H1 (cell line): Measurements from ENCODE around the gene SMO. TPM values are rescaled to one million over a fixed set of nuclear protein-coding genes. Genes with fewer than 3 reads are reported as not detected.

Experiments
- CTCF ChIA-PET: fragments of 300-600 bp; sonication (Branson Sonifier 250); formaldehyde crosslinking; loops from one replicate; lab custom pipeline; 2021; ENCODE audit not compliant: partially characterized antibody; lab: Charles Lee
- POLR2A ChIA-PET: fragments of 300-600 bp; sonication (Branson Sonifier 250); formaldehyde crosslinking; loops from one replicate; lab custom pipeline; 2021; ENCODE audit warnings: inconsistent platforms; ENCODE audit not compliant: partially characterized antibody; lab: Charles Lee
- DNase-seq, 2 experiments: peaks; one replicate each; pipeline versions ENCODE4 v3.0.0 to v3.0.0-alpha.2; 2010 to 2022; ENCODE audit warnings: low spot score in 2 of 2, low read depth in 1 of 2, mixed read lengths in 1 of 2
- FAIRE-seq: peaks from 2 replicates; lab custom pipeline; 2011; peaks lifted over from hg19 to GRCh38; lab: Jason Lieb, UNC
- H2AFZ ChIP-seq: 2 replicates; pipeline ENCODE4 v1.8.1; 2012; ENCODE audit warnings: low read length, inconsistent platforms
- H2AK5ac ChIP-seq: 2 replicates; pipeline ENCODE4 v1.6.1; 2013; ENCODE audit warnings: low read depth, low read length
- H2BK120ac ChIP-seq: replicated peaks from 2 replicates; pipeline ENCODE3; 2013; ENCODE audit warnings: low read depth, low read length, inconsistent platforms
- H2BK12ac ChIP-seq: 2 replicates; pipeline ENCODE4 v1.6.1; 2013; ENCODE audit warnings: low read depth, low read length
- H2BK15ac ChIP-seq: 2 replicates; pipeline ENCODE4 v1.6.1; 2013; ENCODE audit warnings: low read length
- H2BK20ac ChIP-seq: 2 replicates; pipeline ENCODE4 v1.6.1; 2013; ENCODE audit warnings: low read length
- H2BK5ac ChIP-seq: 2 replicates; pipeline ENCODE4 v1.6.1; 2013; ENCODE audit warnings: low read depth, low read length
- H3K14ac ChIP-seq: 2 replicates; pipeline ENCODE4 v1.6.1; 2013; ENCODE audit warnings: inconsistent platforms; ENCODE audit not compliant: insufficient read length
- H3K18ac ChIP-seq: 2 replicates; pipeline ENCODE4 v1.6.1; 2013; ENCODE audit warnings: low read length; ENCODE audit errors: extremely low read depth
- H3K23ac ChIP-seq: 2 replicates; pipeline ENCODE4 v1.6.1; 2013; ENCODE audit warnings: inconsistent platforms; ENCODE audit not compliant: insufficient read length
- H3K23me2 ChIP-seq: 2 replicates; pipeline ENCODE4 v1.6.1; 2013; ENCODE audit warnings: low read depth, low read length
- H3K27ac ChIP-seq: 2 replicates; pipeline ENCODE4 v1.6.1; 2011; ENCODE audit warnings: low read depth, low read length, inconsistent platforms
- H3K27me3 ChIP-seq, 4 experiments: replicated peaks in 1 of 4; 1 replicate in 1 of 4; 2 replicates in 3 of 4; pipeline versions ENCODE4 v1.6.1 to v1.8.1; 2011 to 2013; ENCODE audit warnings: low read length in 3 of 4, mild to moderate bottlenecking in 3 of 4, inconsistent platforms in 2 of 4, mixed read lengths in 2 of 4, moderate library complexity in 1 of 4; ENCODE audit not compliant: control insufficient read depth in 3 of 4, insufficient read depth in 3 of 4; ENCODE audit errors: extremely low read depth in 1 of 4
- H3K36me3 ChIP-seq, 4 experiments: 2 replicates each; pipeline versions ENCODE4 v1.6.1 to v1.8.1; 2011 to 2013; ENCODE audit warnings: mild to moderate bottlenecking in 4 of 4, low read length in 3 of 4, moderate library complexity in 2 of 4, control low read depth in 1 of 4, inconsistent platforms in 1 of 4; ENCODE audit not compliant: insufficient read depth in 4 of 4, control insufficient read depth in 2 of 4
- H3K4ac ChIP-seq: replicated peaks from 2 replicates; pipeline ENCODE3; 2013; ENCODE audit warnings: low read length, low read depth, mixed read lengths, inconsistent platforms; ENCODE audit not compliant: insufficient read length
- H3K4me1 ChIP-seq, 4 experiments: replicated peaks in 1 of 4; 1 replicate in 1 of 4; 2 replicates in 3 of 4; pipeline versions ENCODE4 v1.6.1 to v1.8.1; 2011 to 2013; ENCODE audit warnings: low read length in 3 of 4, inconsistent platforms in 2 of 4, mixed read lengths in 1 of 4; ENCODE audit not compliant: insufficient read depth in 4 of 4, control insufficient read depth in 3 of 4
- H3K4me2 ChIP-seq, 2 experiments: 2 replicates each; pipeline versions ENCODE4 v1.6.1 to v1.8.1; 2011 to 2013; ENCODE audit warnings: low read depth in 2 of 2, low read length in 2 of 2, control low read depth in 1 of 2, inconsistent platforms in 1 of 2, mild to moderate bottlenecking in 1 of 2; ENCODE audit not compliant: insufficient read depth in 1 of 2
- H3K4me3 ChIP-seq, 4 experiments: fragments of 200-600, 300-600 bp in 1 of 4; sonication (generic), shearing (Covaris generic), sonication (Bioruptor Twin) in 1 of 4; 2 replicates each; pipeline versions ENCODE4 v1.5.1 to v1.8.1; 2011 to 2016; ENCODE audit warnings: low read length in 4 of 4, low read depth in 3 of 4, control low read depth in 2 of 4, inconsistent platforms in 2 of 4, mild to moderate bottlenecking in 2 of 4, mixed read lengths in 1 of 4, moderate library complexity in 1 of 4; ENCODE audit not compliant: insufficient read depth in 2 of 4; ENCODE audit errors: extremely low read depth in 1 of 4
- H3K56ac ChIP-seq: replicated peaks from 2 replicates; pipeline ENCODE3; 2013; ENCODE audit warnings: low read depth, mild to moderate bottlenecking, mixed read lengths, low read length, inconsistent platforms; ENCODE audit not compliant: insufficient read length
- H3K79me1 ChIP-seq: 2 replicates; pipeline ENCODE4 v1.6.1; 2013; ENCODE audit warnings: low read depth, low read length, control low read depth
- H3K79me2 ChIP-seq, 2 experiments: 2 replicates each; pipeline versions ENCODE4 v1.6.1 to v1.8.1; 2012 to 2013; ENCODE audit warnings: low read length in 2 of 2, mild to moderate bottlenecking in 2 of 2, inconsistent platforms in 1 of 2; ENCODE audit not compliant: insufficient read depth in 2 of 2, control insufficient read depth in 1 of 2
- H3K9ac ChIP-seq, 4 experiments: replicated peaks in 1 of 4; 1 replicate in 1 of 4; 2 replicates in 3 of 4; pipeline versions ENCODE4 v1.6.1 to v1.8.1; 2011 to 2013; ENCODE audit warnings: low read depth in 3 of 4, low read length in 3 of 4, control low read depth in 2 of 4, mild to moderate bottlenecking in 2 of 4, moderate library complexity in 2 of 4, inconsistent platforms in 1 of 4; ENCODE audit errors: extremely low read depth in 1 of 4
- H3K9me3 ChIP-seq, 2 experiments: 2 replicates each; pipeline versions ENCODE4 v1.6.1 to v1.8.1; 2012 to 2013; ENCODE audit warnings: mild to moderate bottlenecking in 2 of 2, moderate library complexity in 2 of 2, control low read depth in 1 of 2, inconsistent platforms in 1 of 2, low read depth in 1 of 2, low read length in 1 of 2, mixed read lengths in 1 of 2; ENCODE audit not compliant: insufficient read depth in 2 of 2
- H4K20me1 ChIP-seq, 2 experiments: replicated peaks in 1 of 2; 2 replicates each; pipeline versions ENCODE3 to v1.8.1; 2011 to 2013; ENCODE audit warnings: inconsistent platforms in 2 of 2, low read length in 2 of 2, mild to moderate bottlenecking in 1 of 2; ENCODE audit not compliant: insufficient read depth in 2 of 2, control insufficient read depth in 1 of 2
- H4K5ac ChIP-seq: 2 replicates; pipeline ENCODE4 v1.6.1; 2013; ENCODE audit warnings: low read length, low read depth, mixed read lengths, inconsistent platforms; ENCODE audit not compliant: insufficient read length
- H4K8ac ChIP-seq: 2 replicates; pipeline ENCODE4 v1.8.0; 2013; ENCODE audit warnings: mild to moderate bottlenecking, moderate library complexity, low read length, inconsistent platforms; ENCODE audit not compliant: insufficient read depth; ENCODE audit errors: extremely low read depth
- H4K91ac ChIP-seq: replicated peaks from 2 replicates; pipeline ENCODE3; 2013; ENCODE audit warnings: low read length, mixed read lengths, inconsistent platforms; ENCODE audit not compliant: insufficient read length
- ASH2L ChIP-seq: fragments of 200-600, 300-600 bp; sonication (generic); IDR thresholded peaks from one replicate; pipeline ENCODE4 v1.7.1; 2017; ENCODE audit warnings: low read length
- BACH1 ChIP-seq: IDR thresholded peaks from 2 replicates; pipeline ENCODE4 v1.6.1; 2012; ENCODE audit warnings: low read length, improper control_type of control experiment
- EGR1 ChIP-seq: IDR thresholded peaks from 2 replicates; pipeline ENCODE4 v1.6.1; 2011; ENCODE audit warnings: low read depth, low read length, borderline replicate concordance
- EP300 ChIP-seq, 2 experiments: IDR thresholded peaks; 1 replicate in 1 of 2; 2 replicates in 1 of 2; pipeline ENCODE4 v1.6.1; 2011 to 2012; ENCODE audit warnings: low read depth in 2 of 2, low read length in 2 of 2, mild to moderate bottlenecking in 2 of 2, borderline replicate concordance in 1 of 2, inconsistent platforms in 1 of 2, moderate library complexity in 1 of 2
- KDM5A ChIP-seq: fragments of 200-600 bp; IDR thresholded peaks from 2 replicates; pipeline ENCODE4 v1.7.1; 2012; ENCODE audit warnings: mild to moderate bottlenecking, low read length, inconsistent platforms, mixed read lengths
- MAFK ChIP-seq: IDR thresholded peaks from 2 replicates; pipeline ENCODE4 v1.6.1; 2012; ENCODE audit warnings: low read depth, mild to moderate bottlenecking, improper control_type of control experiment, low read length
- NANOG ChIP-seq: IDR thresholded peaks from 2 replicates; pipeline ENCODE4 v1.6.1; 2011; ENCODE audit warnings: low read length, low read depth, mild to moderate bottlenecking, inconsistent platforms; ENCODE audit not compliant: insufficient read depth, poor library complexity, severe bottlenecking
- RBBP5 ChIP-seq: IDR thresholded peaks from 2 replicates; pipeline ENCODE4 v1.7.1; 2012; ENCODE audit warnings: low read depth, mild to moderate bottlenecking, inconsistent platforms, low read length, moderate library complexity, borderline replicate concordance
- SRF ChIP-seq: IDR thresholded peaks from 2 replicates; pipeline ENCODE4 v1.6.1; 2011; ENCODE audit warnings: mild to moderate bottlenecking, low read depth, low read length, moderate library complexity
- TCF12 ChIP-seq: IDR thresholded peaks from 2 replicates; pipeline ENCODE4 v1.6.1; 2011; ENCODE audit warnings: low read depth, mild to moderate bottlenecking, low read length
- USF2 ChIP-seq: IDR thresholded peaks from 2 replicates; pipeline ENCODE4 v1.6.1; 2011; ENCODE audit warnings: low read length, improper control_type of control experiment
- YY1 ChIP-seq: IDR thresholded peaks from 2 replicates; pipeline ENCODE4 v1.6.1; 2011; ENCODE audit warnings: low read depth, mild to moderate bottlenecking, low read length
- WGBS, 2 experiments: shearing (Covaris generic) in 1 of 2; methylation state at CpG; one replicate each; pipeline versions ENCODE4 v1.1.6 to v1.1.7; 2013 to 2015; ENCODE audit warnings: low lambda C conversion rate in 2 of 2, mixed read lengths in 2 of 2, inconsistent platforms in 1 of 2, low coverage in 1 of 2, missing lambda C conversion rate in 1 of 2; ENCODE audit not compliant: insufficient replicate concordance in 2 of 2, insufficient coverage in 1 of 2, insufficient read length in 1 of 2; ENCODE audit errors: extremely low coverage in 1 of 2, missing lambda C conversion rate in 1 of 2; 5-methylcytosine and 5-hydroxymethylcytosine counted together
- polyA plus RNA-seq, 7 experiments: library from polyadenylated mRNA; depleted of rRNA in 3 of 7; stranded (reverse) in 5 of 7; unstranded in 2 of 7; fragments of >200 nt in 5 of 7; fragments of 200-250 nt in 2 of 7; gene quantifications; 1 replicate in 5 of 7; 2 replicates in 1 of 7; 4 replicates in 1 of 7; pipeline versions ENCODE4 v1.2.1 to v1.2.3, GENCODE V29; 2011 to 2013; ENCODE audit warnings: missing spikeins in 2 of 7, mixed read lengths in 2 of 7
- total RNA-seq: library from RNA; stranded (reverse); fragmentation: NEBNext Ultra II Directional; extraction: Animal tissue kit (Norgen Biotek cat#: 25700); gene quantifications from 2 replicates; pipeline ENCODE4 v1.2.1, GENCODE V29; 2021
- TF ChIP-seq, protein P1 (sequence below): IDR thresholded peaks from 2 replicates; pipeline ENCODE4 v1.6.1; 2012; ENCODE audit warnings: inconsistent platforms

The SMO gene
- total and polyA plus RNA-seq, 2 of the 8 experiments (the other 6 are each of a cell fraction or from before 2014, with no cell fraction given): 64.5 to 67.6 TPM

GRCh38 chr7:129208667-129209066 is 20.2 kb downstream of the SMO start:
- POLR2A ChIA-PET: interaction anchor here (0.6 to 1.2 kb wide), 4 partner anchors 18 to 1322 kb away, joined by 3 to 4 read pairs (median 4); no protein-coding TSS in a partner anchor
- Histone ChIP-seq H2BK20ac (no peak overlapping the region), H2BK15ac (no peak overlapping the region), H2AFZ (no peak overlapping the region), H3K56ac (no peak overlapping the region), H3K4me3 (no peak overlapping the region), H3K9me3 (no peaks in the 10 kb centered on the region), H3K36me3 (peaks cover 16 to 49% (median 33%) of the 10 kb centered on the region in 4 experiments), H3K27me3 (no peaks in the 10 kb centered on the region), H4K5ac (no peak overlapping the region), H3K79me1 (0 out of 2 replicates have a peak, but pooled peaks cover 2% of the 10 kb centered on the region), H3K23ac (no peak overlapping the region), H3K4me1 (no peaks in the 10 kb centered on the region), H2BK12ac (no peak overlapping the region), H2BK120ac (no peak overlapping the region), H3K9ac (no peak overlapping the region), H3K14ac (no peak overlapping the region), H3K27ac (no peak overlapping the region), H3K18ac (no peak overlapping the region), H2BK5ac (no peak overlapping the region), H3K4ac (no peak overlapping the region), H4K91ac (no peak overlapping the region), H2AK5ac (no peak overlapping the region), H3K23me2 (no peaks in the 10 kb centered on the region), H4K20me1 (peaks cover 0 to 15% of the 10 kb centered on the region in 2 experiments), H4K8ac (no peak overlapping the region), H3K79me2 (no peaks in the 10 kb centered on the region; a peak in 1 of 4 replicates), H3K4me2 (no peak overlapping the region)
- WGBS, 2 experiments: 85% methylated on average over 9 of the region's 9 CpGs; no CpG with 5 or more reads in 1 of the 2 experiments
- CTCF ChIA-PET: interaction anchor here (0.8 to 10.6 kb wide), 11 partner anchors 10 to 272 kb away, joined by 3 to 258 read pairs (median 7); partner anchors contain the start of gene TSPAN33
- FAIRE-seq (no peak), DNase-seq (no peak)
- TF ChIP-seq KDM5A (no peak), RBBP5 (no peak), MAFK (no peak), TCF12 (no peak), USF2 (no peak), ASH2L (no peak), NANOG (no peak), BACH1 (no peak), SRF (no peak), YY1 (no peak), EP300 (IDR thresholded peaks at IDR 0.05; ENCODE audit: borderline replicate concordance in 1 of 2, low read depth in 2 of 2, low read length in 2 of 2) (no peak), EGR1 (no peak)
- TF ChIP-seq, protein P1, sequence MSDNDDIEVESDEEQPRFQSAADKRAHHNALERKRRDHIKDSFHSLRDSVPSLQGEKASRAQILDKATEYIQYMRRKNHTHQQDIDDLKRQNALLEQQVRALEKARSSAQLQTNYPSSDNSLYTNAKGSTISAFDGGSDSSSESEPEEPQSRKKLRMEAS: no peak
